HCT116 (cell line): ENCODE results near the gene PPIL3. TPM values are rescaled to one million over a fixed set of nuclear protein-coding genes. Genes with fewer than 3 reads are reported as not detected.

Source experiments
- ATAC-seq: fragments of 200-7000 bp; cut with Tn5 transposase; 2 replicates; pipeline ENCODE4 v1.9.1; 2020; ENCODE audit warnings: mild to moderate bottlenecking, moderate library complexity
- BruUV-seq: library from RNA; stranded (reverse); fragments of 400-500 nt; replicated peaks from 2 replicates; lab custom pipeline; 2021; lab: Mats Ljungman, UMichigan
- CTCF ChIA-PET: fragments of 300-600 bp; sonication (Branson Sonifier 250); formaldehyde crosslinking; loops from one replicate; lab custom pipeline; 2021; ENCODE audit warnings: antibody characterized with exemption; lab: Charles Lee
- POLR2A ChIA-PET: fragments of 300-600, 350-600 bp; sonication (Branson Sonifier 250); formaldehyde crosslinking; loops from one replicate; lab custom pipeline; 2021; ENCODE audit warnings: antibody characterized with exemption; lab: Charles Lee
- RAD21 ChIA-PET, 2 experiments: fragments of 300-600 bp; sonication (Branson Sonifier 250); formaldehyde crosslinking; loops; one replicate each; lab custom pipeline; 2023; ENCODE audit warnings: low total read pairs in 2 of 2; ENCODE audit not compliant: uncharacterized antibody in 2 of 2, unreplicated experiment in 2 of 2, low non-redundant PET in 1 of 2; lab: Charles Lee
- DNase-seq: peaks from one replicate; pipeline ENCODE4 v3.0.0-alpha.2; 2010; ENCODE audit warnings: low read depth, low spot score
- H2AFZ ChIP-seq: fragments of 200-600 bp; shearing (Covaris generic), sonication (generic); 2 replicates; pipeline ENCODE4 v1.6.1; 2017; ENCODE audit warnings: low read depth, mixed run types, mixed read lengths, antibody characterized with exemption, low read length; ENCODE audit not compliant: poor library complexity, severe bottlenecking
- H3K27ac ChIP-seq: 2 replicates; pipeline ENCODE4 v1.5.1; 2012; ENCODE audit warnings: low read depth, low read length
- H3K27me3 ChIP-seq: fragments of 200-600 bp; sonication (generic); 2 replicates; pipeline ENCODE4 v1.6.1; 2016; ENCODE audit warnings: mixed run types, low read length, mixed read lengths; ENCODE audit not compliant: insufficient read depth
- H3K36me3 ChIP-seq, 2 experiments: fragments of 200-500 bp in 1 of 2; fragments of 200-600 bp in 1 of 2; sonication (Bioruptor generic) in 1 of 2; sonication (generic) in 1 of 2; 2 replicates each; pipeline versions ENCODE4 v1.5.1 to v1.6.1; 2014 to 2016; ENCODE audit warnings: low read length in 2 of 2, inconsistent platforms in 1 of 2, mixed read lengths in 1 of 2, mixed run types in 1 of 2; ENCODE audit not compliant: insufficient read depth in 2 of 2, control insufficient read depth in 1 of 2
- H3K4me1 ChIP-seq, 2 experiments: fragments of 200-600 bp in 1 of 2; sonication (generic) in 1 of 2; 2 replicates each; pipeline versions ENCODE4 v1.5.1 to v1.6.1; 2012 to 2017; ENCODE audit warnings: low read length in 2 of 2, inconsistent platforms in 1 of 2, mild to moderate bottlenecking in 1 of 2, mixed read lengths in 1 of 2, mixed run types in 1 of 2, moderate library complexity in 1 of 2; ENCODE audit not compliant: insufficient read depth in 2 of 2, control insufficient read depth in 1 of 2
- H3K4me2 ChIP-seq: fragments of 200-600 bp; sonication (generic); 2 replicates; pipeline ENCODE4 v1.6.1; 2017; ENCODE audit warnings: mixed run types, low read length, mixed read lengths
- H3K4me3 ChIP-seq, 2 experiments: fragments of 200-600 bp in 1 of 2; sonication (generic) in 1 of 2; replicated peaks in 1 of 2; 2 replicates each; pipeline ENCODE4 v1.5.1; 2011 to 2016; ENCODE audit warnings: low read length in 2 of 2, control low read depth in 1 of 2, low read depth in 1 of 2, mild to moderate bottlenecking in 1 of 2, mixed read lengths in 1 of 2, mixed run types in 1 of 2
- H3K79me2 ChIP-seq: fragments of 200-600 bp; sonication (generic); 2 replicates; pipeline ENCODE4 v1.6.1; 2017; ENCODE audit warnings: mild to moderate bottlenecking, mixed run types, low read length, moderate library complexity, mixed read lengths; ENCODE audit not compliant: insufficient read depth
- H3K9ac ChIP-seq: fragments of 200-600 bp; sonication (generic); 2 replicates; pipeline ENCODE4 v1.6.1; 2016; ENCODE audit warnings: low read length, mixed read lengths
- H3K9me2 ChIP-seq: fragments of 200-600 bp; sonication (generic), shearing (Covaris generic); 2 replicates; pipeline ENCODE4 v1.6.1; 2017; ENCODE audit warnings: mixed run types, mild to moderate bottlenecking, moderate library complexity; ENCODE audit not compliant: insufficient read depth
- H3K9me3 ChIP-seq, 2 experiments: fragments of 200-500 bp in 1 of 2; fragments of 200-600 bp in 1 of 2; sonication (Bioruptor generic) in 1 of 2; sonication (generic) in 1 of 2; 2 replicates each; pipeline ENCODE4 v1.6.1; 2014 to 2017; ENCODE audit warnings: low read length in 2 of 2, mixed read lengths in 2 of 2, inconsistent platforms in 1 of 2, low read depth in 1 of 2, mild to moderate bottlenecking in 1 of 2, mixed run types in 1 of 2, moderate library complexity in 1 of 2; ENCODE audit not compliant: control insufficient read depth in 1 of 2, insufficient read depth in 1 of 2
- H4K20me1 ChIP-seq: fragments of 200-600 bp; sonication (generic), shearing (Covaris generic); 2 replicates; pipeline ENCODE4 v1.6.1; 2017; ENCODE audit warnings: mixed run types, mild to moderate bottlenecking, moderate library complexity; ENCODE audit not compliant: insufficient read depth
- RAD21 ChIP-seq: IDR thresholded peaks from 2 replicates; pipeline ENCODE4 v1.6.1; 2012; ENCODE audit warnings: low read depth, mild to moderate bottlenecking
- ZBTB33 ChIP-seq: IDR thresholded peaks from 2 replicates; pipeline ENCODE4 v1.6.1; 2011; ENCODE audit warnings: mild to moderate bottlenecking, low read length, moderate library complexity; ENCODE audit not compliant: insufficient replicate concordance; ENCODE audit errors: extremely low read depth
- ZFX ChIP-seq: fragments of 450-650 bp; IDR thresholded peaks from 2 replicates; pipeline ENCODE4 v1.6.1; 2017
- intact Hi-C: fragments of 100-400 bp; cut with micrococcal nuclease; formaldehyde crosslinking; loops from 2 replicates; pipeline ENCODE4 v1.10.0; 2022
- total RNA-seq: library from RNA; stranded (reverse); gene quantifications from one replicate; pipeline ENCODE4 v1.2.1, GENCODE V29; 2021; ENCODE audit not compliant: unreplicated experiment

Gene PPIL3
- total RNA-seq, 1 experiment from 2014 or later = 55.9 TPM

DNA sequence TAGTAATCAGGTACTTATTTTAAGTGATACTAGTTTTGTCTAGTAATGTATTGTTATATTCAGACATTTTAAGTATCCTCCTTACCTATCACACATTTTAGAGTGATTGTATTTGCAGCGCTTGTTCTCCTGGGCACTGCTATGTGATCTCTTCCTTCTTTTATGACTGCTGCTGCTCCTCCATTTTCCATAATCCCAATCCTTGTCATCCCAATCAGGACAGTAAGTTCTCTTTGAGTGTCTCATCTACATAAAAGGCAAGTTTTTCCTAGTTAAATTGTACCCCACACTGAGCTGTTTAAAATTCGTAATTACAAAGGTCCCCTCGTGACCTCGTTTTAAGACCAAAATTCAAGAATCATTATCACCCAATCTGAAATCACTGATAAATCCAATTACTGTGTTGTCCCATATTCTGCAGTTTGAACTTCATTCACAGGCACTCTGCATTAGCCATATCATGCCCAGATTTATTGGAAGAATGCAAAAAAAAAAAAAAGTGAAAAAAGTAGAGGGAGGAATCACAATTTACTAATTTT, 27.2 kb downstream of the PPIL3 start:
- no peak overlapping the region for H3K27ac ChIP-seq
- POLR2A ChIA-PET = no interaction called here

More for the DNA sequence above, 27.2 kb downstream of the PPIL3 start:
- no peak for TF ChIP-seq ZBTB33
- no peak for TF ChIP-seq ZFX
- TF ChIP-seq RAD21 = no peak
- TF ChIP-seq, all 23 proteins: peak for 0
- no peak overlapping the region; the same call in 1 of the 2 replicates for H3K9ac ChIP-seq
- H3K79me2 ChIP-seq = peaks cover 77% of the 10 kb centered on the region
- peaks cover 41 to 52% of the 10 kb centered on the region in 2 experiments for H3K36me3 ChIP-seq
- no peaks in the 10 kb centered on the region for H3K27me3 ChIP-seq
- no peaks in the 10 kb centered on the region for H3K9me2 ChIP-seq
- intact Hi-C loops = loop anchor here (5.0 kb wide), 1 partner anchor 49 kb away; the partner anchor contains the start of gene BZW1
- 0 out of 2 replicates have a peak, but pooled peaks cover 3% of the 10 kb centered on the region for H4K20me1 ChIP-seq
- CTCF ChIA-PET = no interaction called here
- H3K4me1 ChIP-seq = peaks cover 6 to 23% of the 10 kb centered on the region in 2 experiments; a peak in 3 of 4 replicates
- BruUV-seq = no TSS peak
- no peak overlapping the region for H2AFZ ChIP-seq
- peak overlapping the region; percentile 78; the same call in 1 of the 2 replicates for H3K4me2 ChIP-seq
- RAD21 ChIA-PET = no interaction called here
- H3K9me3 ChIP-seq = no peaks in the 10 kb centered on the region
- no peak overlapping the region; a peak in 1 of 4 replicates for H3K4me3 ChIP-seq
- ATAC-seq (no peak), DNase-seq (no peak)
